ENCODE measurements around the gene UBE2F.

The UBE2F gene

DNA sequence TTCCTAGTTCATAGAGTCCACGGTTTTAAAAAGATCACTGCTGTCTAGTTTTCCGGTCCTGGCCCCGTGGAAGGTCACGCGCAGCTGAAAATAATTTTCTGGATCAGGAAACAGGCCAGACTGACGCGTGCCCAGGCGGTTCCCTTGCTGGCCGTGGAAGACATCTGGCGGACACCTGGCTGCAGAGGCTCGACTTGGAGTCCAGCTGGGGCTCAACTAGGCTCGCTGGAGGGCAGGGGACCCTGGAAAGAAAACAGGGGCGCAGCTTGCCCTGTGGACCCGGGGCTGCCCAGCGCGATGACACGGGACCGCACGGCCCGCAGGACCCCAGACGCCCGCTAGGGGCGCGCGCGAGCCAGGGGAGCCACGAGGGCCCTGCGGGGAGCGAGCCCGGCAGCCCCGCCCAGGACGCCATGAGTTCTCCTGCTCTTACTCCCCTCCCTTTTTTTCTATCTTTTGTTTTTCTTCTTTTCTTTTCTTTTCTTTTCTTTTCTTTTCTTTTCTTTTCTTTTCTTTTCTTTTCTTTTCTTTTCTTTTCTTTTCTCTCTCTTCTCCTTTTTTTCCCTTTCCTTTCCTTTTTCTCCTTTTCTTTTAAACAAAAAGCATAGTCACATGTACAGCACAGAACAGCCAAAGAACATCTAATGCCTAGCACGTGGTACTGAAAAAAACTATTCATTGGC lies 43.2 kb upstream of the UBE2F start:
- H3K4me3 ChIP-seq (replicated peaks; ENCODE audit: low read depth, low read length): no peak overlapping the region
- TF ChIP-seq, protein P1, sequence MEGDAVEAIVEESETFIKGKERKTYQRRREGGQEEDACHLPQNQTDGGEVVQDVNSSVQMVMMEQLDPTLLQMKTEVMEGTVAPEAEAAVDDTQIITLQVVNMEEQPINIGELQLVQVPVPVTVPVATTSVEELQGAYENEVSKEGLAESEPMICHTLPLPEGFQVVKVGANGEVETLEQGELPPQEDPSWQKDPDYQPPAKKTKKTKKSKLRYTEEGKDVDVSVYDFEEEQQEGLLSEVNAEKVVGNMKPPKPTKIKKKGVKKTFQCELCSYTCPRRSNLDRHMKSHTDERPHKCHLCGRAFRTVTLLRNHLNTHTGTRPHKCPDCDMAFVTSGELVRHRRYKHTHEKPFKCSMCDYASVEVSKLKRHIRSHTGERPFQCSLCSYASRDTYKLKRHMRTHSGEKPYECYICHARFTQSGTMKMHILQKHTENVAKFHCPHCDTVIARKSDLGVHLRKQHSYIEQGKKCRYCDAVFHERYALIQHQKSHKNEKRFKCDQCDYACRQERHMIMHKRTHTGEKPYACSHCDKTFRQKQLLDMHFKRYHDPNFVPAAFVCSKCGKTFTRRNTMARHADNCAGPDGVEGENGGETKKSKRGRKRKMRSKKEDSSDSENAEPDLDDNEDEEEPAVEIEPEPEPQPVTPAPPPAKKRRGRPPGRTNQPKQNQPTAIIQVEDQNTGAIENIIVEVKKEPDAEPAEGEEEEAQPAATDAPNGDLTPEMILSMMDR (IDR thresholded peaks at IDR 0.05; ENCODE audit: low read depth, low read length, missing control alignments): peak; percentile 93
- DNase-seq (ENCODE audit: extremely low read depth, low read depth): peak; percentile 79

DNA sequence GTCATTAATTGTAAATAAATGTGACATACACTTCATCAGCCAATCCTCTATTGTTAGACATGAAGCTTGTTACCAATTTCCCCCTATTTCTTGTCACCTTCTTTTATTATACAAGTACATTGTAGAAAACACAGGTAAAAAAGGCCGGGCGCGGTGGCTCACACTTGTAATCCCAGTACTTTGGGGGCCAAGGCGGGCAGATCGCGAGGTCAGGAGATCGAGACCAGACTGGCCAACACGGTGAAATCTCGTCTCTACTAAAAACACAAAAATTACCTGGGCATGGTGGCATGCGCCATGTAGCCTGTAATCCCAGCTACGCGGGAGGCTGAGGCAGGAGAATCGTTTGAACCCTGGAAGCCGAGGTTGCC lies 42.7 kb upstream of the UBE2F start:
- H3K4me3 ChIP-seq (replicated peaks; ENCODE audit: low read depth, low read length): no peak overlapping the region
- no peak for DNase-seq (ENCODE audit: extremely low read depth, low read depth)
- TF ChIP-seq, protein P1 (IDR thresholded peaks at IDR 0.05; ENCODE audit: low read depth, low read length, missing control alignments): no peak

DNA sequence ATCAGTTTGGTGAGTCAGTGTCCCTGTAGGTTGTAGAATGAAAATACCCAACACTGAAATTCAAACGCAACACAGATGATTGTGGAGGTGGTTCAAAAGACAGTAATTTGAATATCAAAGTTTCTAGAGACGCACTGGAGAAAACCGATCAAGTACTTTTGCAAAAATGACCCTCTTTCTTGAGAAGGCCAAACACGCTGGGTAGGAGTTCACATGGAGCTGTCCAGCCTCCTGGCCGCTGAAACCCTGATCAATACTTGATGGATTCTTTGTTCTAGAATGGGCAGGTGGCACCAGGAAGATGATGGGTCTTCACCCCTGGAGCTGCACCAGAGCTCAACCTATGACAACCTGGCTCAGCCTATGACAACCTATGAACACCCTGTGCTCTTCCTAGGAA lies 39.7 kb upstream of the UBE2F start:
- H3K4me3 ChIP-seq (replicated peaks; ENCODE audit: low read depth, low read length): no peak overlapping the region
- DNase-seq (ENCODE audit: extremely low read depth, low read depth): no peak
- TF ChIP-seq, protein P1 (IDR thresholded peaks at IDR 0.05; ENCODE audit: low read depth, low read length, missing control alignments): no peak

DNA sequence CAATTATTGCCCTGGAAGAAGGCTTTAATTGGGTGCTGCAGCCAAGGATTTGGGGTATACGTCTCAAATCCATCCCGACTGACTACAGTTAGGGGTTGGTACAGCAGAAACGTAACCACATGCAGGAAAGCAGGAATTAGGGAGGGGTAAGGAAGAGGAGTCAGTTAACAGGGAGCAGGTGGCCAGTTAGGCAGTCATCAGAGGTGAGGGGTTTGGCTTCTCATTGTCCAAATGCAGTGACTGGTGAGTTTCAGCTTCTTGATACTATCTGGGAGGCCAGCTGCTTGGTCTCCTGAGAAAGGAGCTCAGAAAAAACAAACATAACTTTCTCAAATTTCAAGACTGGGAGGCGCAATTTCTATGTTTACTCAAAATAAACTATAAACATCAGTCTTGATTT lies 38.8 kb upstream of the UBE2F start:
- TF ChIP-seq, protein P1 (IDR thresholded peaks at IDR 0.05; ENCODE audit: low read depth, low read length, missing control alignments): no peak
- H3K4me3 ChIP-seq (replicated peaks; ENCODE audit: low read depth, low read length): no peak overlapping the region
- no peak for DNase-seq (ENCODE audit: extremely low read depth, low read depth)

DNA sequence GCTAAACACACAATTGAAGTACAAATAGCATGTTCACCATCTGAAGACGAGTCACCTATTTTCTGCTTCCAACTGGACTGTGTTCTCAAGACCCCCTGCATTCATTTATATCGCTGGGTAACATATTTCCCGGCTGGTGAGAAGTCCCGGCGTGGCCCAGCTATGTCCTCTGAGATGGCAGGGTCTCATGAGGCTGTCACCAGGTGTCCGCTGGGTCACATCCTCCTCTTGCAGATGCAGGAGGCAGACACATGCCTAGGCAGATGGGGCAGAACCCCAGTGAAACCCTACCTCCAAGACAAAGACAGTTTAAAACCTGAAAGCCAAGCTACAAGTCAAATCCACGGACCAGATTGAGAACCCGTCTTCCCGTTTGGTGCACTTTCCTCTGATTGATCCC lies 36.8 kb upstream of the UBE2F start:
- TF ChIP-seq, protein P1 (IDR thresholded peaks at IDR 0.05; ENCODE audit: low read depth, low read length, missing control alignments): no peak
- H3K4me3 ChIP-seq (replicated peaks; ENCODE audit: low read depth, low read length): no peak overlapping the region
- no peak for DNase-seq (ENCODE audit: extremely low read depth, low read depth)

DNA sequence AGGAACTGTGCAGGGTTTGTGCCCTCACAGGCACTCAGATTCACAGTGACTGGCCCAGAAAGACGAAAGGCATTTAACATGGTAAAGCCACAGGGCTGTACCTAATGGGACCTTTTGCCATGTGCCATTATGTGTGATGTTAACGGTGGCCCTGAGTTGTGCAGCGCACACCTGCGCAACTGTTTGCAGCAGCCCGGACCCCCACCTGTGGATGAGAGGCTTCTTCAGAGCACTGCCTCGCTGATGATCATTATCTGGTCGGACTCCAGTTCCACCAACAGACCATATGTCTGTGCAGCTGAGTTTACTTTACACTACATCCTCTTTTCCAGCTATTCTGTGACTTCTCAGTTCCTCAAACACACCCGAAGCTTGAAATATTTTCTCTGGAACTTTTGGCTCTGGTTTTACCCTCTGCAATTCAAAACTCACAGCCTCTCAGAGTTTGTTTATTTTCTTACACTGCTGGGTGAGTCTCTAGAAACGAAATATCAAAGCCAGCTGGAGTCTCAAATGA lies 35.6 kb upstream of the UBE2F start:
- TF ChIP-seq, protein P1 (IDR thresholded peaks at IDR 0.05; ENCODE audit: low read depth, low read length, missing control alignments): no peak
- DNase-seq (ENCODE audit: extremely low read depth, low read depth): peak; percentile 77
- H3K4me3 ChIP-seq (replicated peaks; ENCODE audit: low read depth, low read length): no peak overlapping the region

DNA sequence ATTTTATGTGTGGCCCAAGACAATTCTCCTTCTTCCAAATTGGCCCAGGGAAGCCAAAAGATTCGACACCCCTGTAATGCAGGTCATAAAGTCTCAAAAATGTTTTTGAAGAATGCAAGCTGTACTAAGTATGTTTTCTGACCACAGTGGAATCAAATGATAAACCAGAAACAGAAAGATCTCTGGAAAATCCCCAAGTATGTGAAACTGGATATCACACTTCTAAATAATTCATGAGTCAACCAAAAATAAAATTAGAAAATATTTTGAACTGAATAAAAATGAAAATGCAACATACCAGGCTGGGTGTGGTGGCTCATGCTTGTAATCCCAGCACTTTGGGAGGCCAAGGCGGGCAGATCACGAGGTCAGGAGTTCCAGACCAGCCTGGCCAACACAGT lies 34.1 kb upstream of the UBE2F start:
- no peak overlapping the region for H3K4me3 ChIP-seq (replicated peaks; ENCODE audit: low read depth, low read length)
- TF ChIP-seq, protein P1 (IDR thresholded peaks at IDR 0.05; ENCODE audit: low read depth, low read length, missing control alignments): no peak
- peak; percentile 59 for DNase-seq (ENCODE audit: extremely low read depth, low read depth)
